H7 (cell line): ENCODE measurements around the gene SNX17. TPM values are rescaled to one million over a fixed set of nuclear protein-coding genes. Genes with fewer than 3 reads are reported as not detected.
"Not testable (repeated sequence)": the region's sequence is repeated elsewhere in the genome, so short reads cannot be mapped to it uniquely, and the experiment has no call there.

ENCODE experiments used
- DNase-seq: peaks from one replicate; pipeline ENCODE4 v3.0.0; 2012
- H3K27me3 ChIP-seq: 2 replicates; pipeline ENCODE4 v1.6.0; 2011; ENCODE audit warnings: mild to moderate bottlenecking, low read length; ENCODE audit not compliant: control insufficient read depth, insufficient read depth
- H3K36me3 ChIP-seq: replicated peaks from 2 replicates; pipeline ENCODE4 v1.5.1; 2011; ENCODE audit warnings: low read length; ENCODE audit not compliant: control insufficient read depth, insufficient read depth
- H3K4me3 ChIP-seq: 2 replicates; pipeline ENCODE4 v1.5.1; 2011; ENCODE audit warnings: low read depth, mild to moderate bottlenecking, control low read depth, low read length, moderate library complexity; ENCODE audit not compliant: insufficient read depth
- total RNA-seq: library from RNA; depleted of rRNA; stranded (reverse); fragments of >200 nt; shearing (Covaris generic); gene quantifications from 2 replicates; pipeline ENCODE4 v1.2.3, GENCODE V29; 2014; rRNA removed

Gene SNX17
- 110 and 129 TPM in 2 replicates for total RNA-seq

GRCh38 chr2:27370026-27370815 lies at the start of gene SNX17, which contains the start of gene EIF2B4:
Gene SNX17 (plus strand): TSS chr2:27370616. CDS start chr2:27370744, 128 bp downstream.
Gene EIF2B4 (minus strand): TSS chr2:27370338. CDS start chr2:27370314, 24 bp downstream.
- peak within 1 kb of the TSS; percentile 99 for H3K4me3 ChIP-seq
- DNase-seq, result peak; percentile 97
- H3K27me3 ChIP-seq, result no peaks in the 10 kb centered on the region
- peaks cover 26% of the 10 kb centered on the region for H3K36me3 ChIP-seq

GRCh38 chr2:27320958-27321543 lies 49.4 kb upstream of the SNX17 start:
- peak; percentile 81 for DNase-seq
- no peaks in the 10 kb centered on the region; the same call in 1 of the 2 replicates for H3K36me3 ChIP-seq
- H3K27me3 ChIP-seq, result no peaks in the 10 kb centered on the region
- H3K4me3 ChIP-seq, result no peak overlapping the region

- Histone ChIP-seq H3K27me3 (no peaks in the 10 kb centered on the region), H3K36me3 (peaks cover 4% of the 10 kb centered on the region), H3K4me3 (peak overlapping the region; percentile 55)
- no peak for DNase-seq
Observed at GRCh38 chr2:27322301-27322765, 48.1 kb upstream of the SNX17 start.

GRCh38 chr2:27322766-27323595 lies 47.4 kb upstream of the SNX17 start, which contains the start of gene MPV17:
Gene MPV17 (minus strand): TSS chr2:27323097. CDS start chr2:27322517, 580 bp downstream.
- H3K27me3 ChIP-seq, result no peaks in the 10 kb centered on the region
- peaks cover 7% of the 10 kb centered on the region for H3K36me3 ChIP-seq
- peak within 1 kb of the TSS; percentile 55 for H3K4me3 ChIP-seq
- DNase-seq, result peak; percentile 97

- peak overlapping the region; percentile 55 for H3K4me3 ChIP-seq
- DNase-seq, result peak; percentile 49
- H3K27me3 ChIP-seq, result no peaks in the 10 kb centered on the region
- peaks cover 14% of the 10 kb centered on the region for H3K36me3 ChIP-seq
Observed at GRCh38 chr2:27323596-27324285, 46.7 kb upstream of the SNX17 start.

- no peak overlapping the region for H3K4me3 ChIP-seq
Observed at GRCh38 chr2:27324720-27325119, 45.7 kb upstream of the SNX17 start.

GRCh38 chr2:27335311-27335710 lies 35.1 kb upstream of the SNX17 start:
- no peaks in the 10 kb centered on the region for H3K27me3 ChIP-seq
- no peak overlapping the region for H3K4me3 ChIP-seq
- peaks cover 42% of the 10 kb centered on the region for H3K36me3 ChIP-seq
- DNase-seq, result no peak

More at GRCh38 chr2:27324720-27325119, 45.7 kb upstream of the SNX17 start:
- Histone ChIP-seq H3K27me3 (no peaks in the 10 kb centered on the region), H3K36me3 (peaks cover 23% of the 10 kb centered on the region)
- no peak for DNase-seq

- DNase-seq, result no peak
- no peaks in the 10 kb centered on the region for H3K27me3 ChIP-seq
- H3K36me3 ChIP-seq, result peaks cover 43% of the 10 kb centered on the region
- no peak overlapping the region for H3K4me3 ChIP-seq
Observed at GRCh38 chr2:27336173-27336572, 34.2 kb upstream of the SNX17 start.

- H3K4me3 ChIP-seq, result no peak overlapping the region
- H3K27me3 ChIP-seq, result no peaks in the 10 kb centered on the region
- no peak for DNase-seq
- peaks cover 4% of the 10 kb centered on the region for H3K36me3 ChIP-seq
Observed at GRCh38 chr2:27347641-27348040, 22.8 kb upstream of the SNX17 start.

- no peaks in the 10 kb centered on the region for H3K27me3 ChIP-seq
Observed at GRCh38 chr2:27350106-27350693, 20.2 kb upstream of the SNX17 start.

GRCh38 chr2:27351802-27352598 lies 18.4 kb upstream of the SNX17 start:
- Histone ChIP-seq H3K4me3 (no peak overlapping the region), H3K27me3 (no peaks in the 10 kb centered on the region), H3K36me3 (no peaks in the 10 kb centered on the region)
- DNase-seq, result no peak

More at GRCh38 chr2:27350106-27350693, 20.2 kb upstream of the SNX17 start:
- H3K36me3 ChIP-seq, result no peaks in the 10 kb centered on the region
- H3K4me3 ChIP-seq, result no peak overlapping the region
- no peak for DNase-seq

- not testable (repeated sequence) for H3K36me3 ChIP-seq, DNase-seq, H3K27me3 ChIP-seq, H3K4me3 ChIP-seq
Observed at GRCh38 chr2:27353386-27353761, 17.0 kb upstream of the SNX17 start.
